HUES48 (cell line): ENCODE measurements around the gene HSDL2.
"Not testable (repeated sequence)": the region's sequence is repeated elsewhere in the genome, so short reads cannot be mapped to it uniquely, and the experiment has no call there.

Source experiments
- H3K27ac ChIP-seq: one replicate; pipeline ENCODE4 v1.7.0; 2013; ENCODE audit warnings: low read depth, low read length, inconsistent platforms
- H3K27me3 ChIP-seq: 2 replicates; pipeline ENCODE4 v1.6.1; 2013; ENCODE audit warnings: mild to moderate bottlenecking, low read length; ENCODE audit not compliant: control insufficient read depth, insufficient read depth
- H3K36me3 ChIP-seq: 2 replicates; pipeline ENCODE4 v1.6.1; 2013; ENCODE audit warnings: low read length; ENCODE audit not compliant: control insufficient read depth, insufficient read depth
- H3K4me1 ChIP-seq: 2 replicates; pipeline ENCODE4 v1.6.1; 2013; ENCODE audit warnings: mild to moderate bottlenecking, low read length; ENCODE audit not compliant: control insufficient read depth, insufficient read depth
- H3K4me3 ChIP-seq: 2 replicates; pipeline ENCODE4 v1.5.1; 2013; ENCODE audit warnings: mild to moderate bottlenecking, low read depth, low read length
- H3K9ac ChIP-seq: 2 replicates; pipeline ENCODE4 v1.6.1; 2013; ENCODE audit warnings: mild to moderate bottlenecking, low read depth, low read length, moderate library complexity
- H3K9me3 ChIP-seq: 2 replicates; pipeline ENCODE4 v1.6.1; 2013; ENCODE audit warnings: low read length; ENCODE audit not compliant: control insufficient read depth, insufficient read depth

Gene HSDL2

GRCh38 chr9:112401175-112401815 lies 21.4 kb downstream of the HSDL2 start:
- Histone ChIP-seq H3K9me3 (no peaks in the 10 kb centered on the region), H3K9ac (no peak overlapping the region), H3K4me1 (peaks cover 6% of the 10 kb centered on the region; the same call in 1 of the 2 replicates), H3K27ac (no peak overlapping the region), H3K36me3 (no peaks in the 10 kb centered on the region), H3K27me3 (no peaks in the 10 kb centered on the region), H3K4me3 (no peak overlapping the region)

DNA sequence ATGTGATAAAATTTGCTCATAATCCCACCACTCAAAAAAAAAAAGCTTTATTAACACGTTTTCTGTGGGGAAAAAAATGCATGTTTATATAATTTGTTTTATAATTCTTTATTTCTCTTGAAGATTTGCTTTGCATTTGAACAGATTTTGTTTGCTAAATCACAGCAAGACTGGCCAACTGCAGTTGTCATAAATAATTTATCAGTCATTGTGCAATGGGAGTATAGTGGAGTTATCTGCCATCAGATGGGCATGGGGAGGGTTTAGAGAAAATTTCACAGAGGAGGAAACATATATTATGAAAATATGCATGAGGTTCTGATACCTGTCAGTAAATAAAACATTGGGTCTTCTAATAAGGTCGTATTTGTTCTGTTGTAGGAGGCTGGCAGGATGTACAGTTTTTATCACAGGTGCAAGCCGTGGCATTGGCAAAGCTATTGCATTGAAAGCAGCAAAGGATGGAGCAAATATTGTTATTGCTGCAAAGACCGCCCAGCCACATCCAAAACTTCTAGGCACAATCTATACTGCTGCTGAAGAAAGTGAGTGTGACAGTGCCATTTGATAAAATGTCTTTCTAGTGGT lies 23.8 kb downstream of the HSDL2 start:
- Histone ChIP-seq H3K36me3 (peaks cover 12% of the 10 kb centered on the region), H3K4me1 (peaks cover 10% of the 10 kb centered on the region; the same call in 1 of the 2 replicates), H3K4me3 (no peak overlapping the region), H3K27ac (no peak overlapping the region), H3K9ac (no peak overlapping the region), H3K9me3 (no peaks in the 10 kb centered on the region), H3K27me3 (no peaks in the 10 kb centered on the region)

- no peaks in the 10 kb centered on the region for H3K27me3 ChIP-seq
- H3K4me1 ChIP-seq = peaks cover 12% of the 10 kb centered on the region; the same call in 1 of the 2 replicates
- H3K9ac ChIP-seq = no peak overlapping the region
- H3K36me3 ChIP-seq = peaks cover 14% of the 10 kb centered on the region
- no peaks in the 10 kb centered on the region for H3K9me3 ChIP-seq
- H3K4me3 ChIP-seq = no peak overlapping the region
- H3K27ac ChIP-seq = no peak overlapping the region
These were observed 24.6 kb downstream of the HSDL2 start for GRCh38 chr9:112404508-112404932.

GRCh38 chr9:112408275-112408674 lies 28.4 kb downstream of the HSDL2 start:
- peaks cover 20% of the 10 kb centered on the region for H3K36me3 ChIP-seq
- no peaks in the 10 kb centered on the region for H3K27me3 ChIP-seq
- H3K4me1 ChIP-seq = peaks cover 9% of the 10 kb centered on the region; the same call in 1 of the 2 replicates
- H3K4me3 ChIP-seq = no peak overlapping the region
- H3K9ac ChIP-seq = no peak overlapping the region
- no peak overlapping the region for H3K27ac ChIP-seq
- H3K9me3 ChIP-seq = no peaks in the 10 kb centered on the region

- H3K36me3 ChIP-seq = peaks cover 20% of the 10 kb centered on the region
- H3K9ac ChIP-seq = no peak overlapping the region
- no peak overlapping the region for H3K27ac ChIP-seq
These were observed 28.9 kb downstream of the HSDL2 start for GRCh38 chr9:112408819-112409218.

DNA sequence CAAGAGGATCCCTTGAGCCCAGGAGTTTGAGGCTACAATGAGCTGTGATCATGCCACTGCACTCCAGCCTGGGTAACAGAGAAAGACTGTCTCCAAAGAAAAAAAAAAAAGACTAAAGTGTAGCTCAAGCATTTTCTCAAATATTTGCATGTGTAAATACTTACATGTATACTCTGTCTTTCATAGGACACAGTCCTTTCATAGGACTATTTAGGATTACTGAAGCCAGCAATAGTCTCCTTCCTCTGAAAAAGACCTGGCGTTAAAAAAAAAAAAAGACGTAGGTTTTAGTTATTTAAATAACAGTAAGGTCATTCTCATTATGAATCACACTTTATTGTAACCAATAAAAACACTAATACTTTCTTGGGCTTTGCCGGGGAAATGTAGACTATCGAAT lies 29.9 kb downstream of the HSDL2 start:
- no peak overlapping the region for H3K9ac ChIP-seq
- H3K9me3 ChIP-seq = no peaks in the 10 kb centered on the region
- H3K27ac ChIP-seq = no peak overlapping the region
- H3K4me3 ChIP-seq = no peak overlapping the region
- H3K27me3 ChIP-seq = no peaks in the 10 kb centered on the region
- H3K4me1 ChIP-seq = peaks cover 9% of the 10 kb centered on the region; the same call in 1 of the 2 replicates
- peaks cover 20% of the 10 kb centered on the region for H3K36me3 ChIP-seq

More at GRCh38 chr9:112408819-112409218, 28.9 kb downstream of the HSDL2 start:
- no peaks in the 10 kb centered on the region for H3K27me3 ChIP-seq
- H3K4me3 ChIP-seq = no peak overlapping the region
- no peaks in the 10 kb centered on the region for H3K9me3 ChIP-seq
- peaks cover 9% of the 10 kb centered on the region; the same call in 1 of the 2 replicates for H3K4me1 ChIP-seq

GRCh38 chr9:112411626-112412027 lies 31.7 kb downstream of the HSDL2 start:
- Histone ChIP-seq H3K4me3 (no peak overlapping the region), H3K36me3 (peaks cover 20% of the 10 kb centered on the region), H3K9me3 (no peaks in the 10 kb centered on the region), H3K27me3 (no peaks in the 10 kb centered on the region), H3K4me1 (peaks cover 9% of the 10 kb centered on the region; the same call in 1 of the 2 replicates), H3K27ac (no peak overlapping the region), H3K9ac (no peak overlapping the region)

DNA sequence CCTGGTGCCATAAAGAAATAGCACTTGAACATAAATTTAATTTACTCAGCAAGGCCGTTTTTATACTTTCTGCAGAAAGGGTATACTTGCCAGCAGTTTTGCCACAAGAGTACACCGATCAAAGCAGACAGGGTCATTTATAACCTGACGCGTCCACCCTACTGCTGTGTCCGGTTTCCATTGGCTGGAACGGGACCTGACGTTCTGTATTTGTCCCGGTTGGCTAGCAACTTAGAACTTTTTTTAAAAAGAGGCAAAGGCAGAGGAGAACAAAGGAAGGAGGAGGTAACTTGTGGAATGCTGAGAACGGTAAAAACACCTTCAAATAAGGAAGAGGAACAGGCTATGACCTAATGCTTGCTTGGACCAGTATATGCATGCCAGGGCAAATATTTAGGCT lies 33.8 kb downstream of the HSDL2 start:
- H3K9me3 ChIP-seq, H3K27me3 ChIP-seq, H3K4me3 ChIP-seq, H3K9ac ChIP-seq, H3K27ac ChIP-seq, H3K36me3 ChIP-seq, H3K4me1 ChIP-seq: not testable (repeated sequence)

- Histone ChIP-seq H3K27me3 (no peaks in the 10 kb centered on the region), H3K9me3 (no peaks in the 10 kb centered on the region), H3K27ac (no peak overlapping the region), H3K4me1 (no peaks in the 10 kb centered on the region), H3K36me3 (peaks cover 7% of the 10 kb centered on the region; the same call in 1 of the 2 replicates), H3K4me3 (no peak overlapping the region), H3K9ac (no peak overlapping the region)
These were observed 40.3 kb downstream of the HSDL2 start for GRCh38 chr9:112420208-112420607.

DNA sequence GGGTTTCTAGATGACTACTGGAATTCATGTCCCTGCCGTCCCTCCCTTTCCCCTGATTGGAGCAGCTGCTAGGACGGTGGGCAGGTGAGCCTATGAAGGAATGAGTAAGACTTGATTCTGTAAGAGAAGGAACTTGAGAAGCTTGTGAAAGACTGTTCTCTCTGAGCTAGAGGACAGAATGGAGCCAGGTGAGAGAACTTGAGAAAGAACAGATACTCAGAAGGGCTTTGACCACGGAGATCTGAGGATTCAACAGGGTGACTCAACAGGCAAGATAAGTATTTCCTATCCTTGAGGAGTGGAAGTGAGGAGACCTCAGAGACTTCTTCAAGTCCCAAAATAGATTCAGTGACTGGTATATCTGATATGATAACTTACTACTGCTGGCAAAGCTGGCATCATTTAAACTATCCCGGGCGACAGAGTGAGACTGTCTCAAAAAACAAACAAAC lies 41.9 kb downstream of the HSDL2 start:
- no peak overlapping the region for H3K9ac ChIP-seq
- H3K27me3 ChIP-seq = no peaks in the 10 kb centered on the region
- H3K4me3 ChIP-seq = no peak overlapping the region
- no peak overlapping the region for H3K27ac ChIP-seq
- H3K36me3 ChIP-seq = peaks cover 7% of the 10 kb centered on the region; the same call in 1 of the 2 replicates
- H3K9me3 ChIP-seq = no peaks in the 10 kb centered on the region
- no peaks in the 10 kb centered on the region for H3K4me1 ChIP-seq

- Histone ChIP-seq H3K4me3 (no peak overlapping the region), H3K27me3 (no peaks in the 10 kb centered on the region)
These were observed 42.7 kb downstream of the HSDL2 start for GRCh38 chr9:112422417-112423148.

More at GRCh38 chr9:112422417-112423148, 42.7 kb downstream of the HSDL2 start:
- no peak overlapping the region for H3K9ac ChIP-seq
- no peak overlapping the region for H3K27ac ChIP-seq
- H3K36me3 ChIP-seq = peaks cover 7% of the 10 kb centered on the region; the same call in 1 of the 2 replicates
- no peaks in the 10 kb centered on the region for H3K4me1 ChIP-seq
- no peaks in the 10 kb centered on the region for H3K9me3 ChIP-seq
